HepG2 (cell line): ENCODE results near the gene BBOF1. TPM values are rescaled to one million over a fixed set of nuclear protein-coding genes. Genes with fewer than 3 reads are reported as not detected.
A peak's percentile ranks its signal among the peaks of the same experiment; 100 is the strongest.

Experiments
- ARID2 ChIP-seq: sonication (generic); formaldehyde crosslinking; IDR thresholded peaks from 2 replicates; pipeline ENCODE4 v1.8.1; 2022; ENCODE audit warnings: mild to moderate bottlenecking, missing genetic modification reagents, borderline replicate concordance
- ATF6 ChIP-seq: sonication (generic); formaldehyde crosslinking; conservative IDR thresholded peaks from 2 replicates; pipeline ENCODE4 v1.4.0; 2020; ENCODE audit warnings: missing genetic modification reagents
- HES4 ChIP-seq: sonication (generic); formaldehyde crosslinking; IDR thresholded peaks from 2 replicates; pipeline ENCODE4 v1.9.0; 2021; ENCODE audit warnings: mild to moderate bottlenecking, missing genetic modification reagents, borderline replicate concordance
- HNRNPLL ChIP-seq: fragments of 200-400 bp; formaldehyde crosslinking; IDR thresholded peaks from 2 replicates; pipeline ENCODE4 v1.6.1; 2017; ENCODE audit warnings: mild to moderate bottlenecking, low read depth, low read length; ENCODE audit not compliant: poor library complexity, severe bottlenecking
- HOXD1 ChIP-seq: sonication (generic); formaldehyde crosslinking; IDR thresholded peaks from 2 replicates; pipeline ENCODE4 v1.5.0; 2020; ENCODE audit warnings: missing genetic modification reagents
- MAF1 ChIP-seq: sonication (generic); formaldehyde crosslinking; IDR thresholded peaks from 2 replicates; pipeline ENCODE4 v1.5.0; 2020; ENCODE audit warnings: missing genetic modification reagents, borderline replicate concordance
- MAFG ChIP-seq: sonication (generic); formaldehyde crosslinking; IDR thresholded peaks from 2 replicates; pipeline ENCODE4 v1.5.1; 2020; ENCODE audit warnings: mild to moderate bottlenecking, missing genetic modification reagents
- MXD1 ChIP-seq: sonication (generic); formaldehyde crosslinking; IDR thresholded peaks from 2 replicates; pipeline ENCODE4 v1.4.0; 2020; ENCODE audit warnings: mild to moderate bottlenecking, missing genetic modification reagents
- NFE2L2 ChIP-seq: fragments of 150-350 bp; IDR thresholded peaks from 2 replicates; pipeline ENCODE4 v1.6.1; 2014; ENCODE audit warnings: low read length
- NFIB ChIP-seq: sonication (generic); formaldehyde crosslinking; IDR thresholded peaks from 2 replicates; pipeline ENCODE4 v1.9.0; 2021; ENCODE audit warnings: missing genetic modification reagents, mild to moderate bottlenecking, borderline replicate concordance
- RBFOX2 ChIP-seq: fragments of 200-400 bp; formaldehyde crosslinking; IDR thresholded peaks from 2 replicates; pipeline ENCODE4 v1.6.1; 2017; ENCODE audit warnings: low read depth, mild to moderate bottlenecking, low read length
- REXO4 ChIP-seq: sonication (generic); formaldehyde crosslinking; IDR thresholded peaks from 2 replicates; pipeline ENCODE4 v1.8.0; 2022; ENCODE audit warnings: missing genetic modification reagents, mild to moderate bottlenecking, borderline replicate concordance
- RFX5 ChIP-seq: IDR thresholded peaks from 2 replicates; pipeline ENCODE4 v1.6.1; 2011; ENCODE audit warnings: low read depth, low read length, improper control_type of control experiment
- TAF1 ChIP-seq: sonication (generic); formaldehyde crosslinking; IDR thresholded peaks from 2 replicates; pipeline ENCODE4 v1.4.0; 2020; ENCODE audit warnings: missing genetic modification reagents
- TERF1 ChIP-seq: sonication (generic); formaldehyde crosslinking; IDR thresholded peaks from 2 replicates; pipeline ENCODE4 v1.8.0; 2022; ENCODE audit warnings: mild to moderate bottlenecking, missing genetic modification reagents, moderate library complexity
- TFDP2 ChIP-seq: sonication (generic); formaldehyde crosslinking; IDR thresholded peaks from 2 replicates; pipeline ENCODE4 v1.4.0; 2020; ENCODE audit warnings: missing genetic modification reagents
- ZBTB1 ChIP-seq: sonication (generic); formaldehyde crosslinking; IDR thresholded peaks from 2 replicates; pipeline ENCODE4 v1.4.0; 2020; ENCODE audit warnings: missing genetic modification reagents, borderline replicate concordance
- ZBTB44 ChIP-seq: sonication (generic); formaldehyde crosslinking; IDR thresholded peaks from 2 replicates; pipeline ENCODE4 v1.4.0; 2020; ENCODE audit warnings: missing genetic modification reagents
- ZFAT ChIP-seq: sonication (generic); formaldehyde crosslinking; conservative IDR thresholded peaks from 2 replicates; pipeline ENCODE4 v1.8.1; 2023; ENCODE audit warnings: missing genetic modification reagents, inconsistent platforms
- ZNF18 ChIP-seq: sonication (generic); formaldehyde crosslinking; IDR thresholded peaks from 2 replicates; pipeline ENCODE4 v1.8.0; 2022; ENCODE audit warnings: mild to moderate bottlenecking, missing genetic modification reagents; ENCODE audit not compliant: insufficient replicate concordance
- ZNF546 ChIP-seq: sonication (generic); formaldehyde crosslinking; conservative IDR thresholded peaks from 2 replicates; pipeline ENCODE4 v1.8.1; 2023; ENCODE audit warnings: mild to moderate bottlenecking, missing genetic modification reagents
- ZSCAN25 ChIP-seq: sonication (generic); formaldehyde crosslinking; IDR thresholded peaks from 2 replicates; pipeline ENCODE4 v1.8.0; 2022; ENCODE audit warnings: mild to moderate bottlenecking, missing genetic modification reagents
- ZSCAN9 ChIP-seq: IDR thresholded peaks from 2 replicates; pipeline ENCODE4 v1.6.1; 2016; ENCODE audit warnings: borderline replicate concordance
- polyA plus RNA-seq, 8 experiments: library from polyadenylated mRNA; depleted of rRNA in 3 of 8; stranded (reverse) in 7 of 8; unstranded in 1 of 8; fragments of >200 nt; fragmentation: Illumina TruSeq in 4 of 8; extraction: Trizol in 4 of 8; gene quantifications; 2 replicates each; pipeline versions ENCODE4 v1.2.1 to v1.2.3, GENCODE V29; 2011 to 2016; ENCODE audit warnings: low read depth in 4 of 8, missing spikeins in 1 of 8, mixed read lengths in 1 of 8; ENCODE audit not compliant: insufficient read depth in 1 of 8
- total RNA-seq, 5 experiments: library from RNA; depleted of rRNA; stranded (reverse); fragments of >200 nt; fragmentation: Illumina TruSeq; extraction: Trizol; gene quantifications; 2 replicates each; pipeline ENCODE4 v1.2.3, GENCODE V29; 2016; ENCODE audit warnings: low read depth in 1 of 5

The BBOF1 gene
- total and polyA plus RNA-seq, 2 of the 13 experiments (the other 11 are each of a cell fraction or from before 2014, with no cell fraction given) = 1.6 to 2.3 TPM

- TF ChIP-seq ZBTB44 (CRISPR knock-in tag) (no peak), REXO4 (no peak), HNRNPLL (no peak), HOXD1 (CRISPR knock-in tag) (no peak), ZNF546 (CRISPR knock-in tag) (no peak), TFDP2 (CRISPR knock-in tag) (no peak), ZNF18 (CRISPR knock-in tag) (no peak), ZSCAN25 (CRISPR knock-in tag) (no peak), ZFAT (CRISPR knock-in tag) (no peak), TERF1 (CRISPR knock-in tag) (no peak), MXD1 (CRISPR knock-in tag) (no peak), ZSCAN9 (no peak), TAF1 (peak; percentile 56; the same call in 1 of the 2 replicates), NFE2L2 (peak; percentile 50; the same call in 1 of the 2 replicates), HES4 (CRISPR knock-in tag) (no peak), NFIB (no peak), ZBTB1 (no peak), ARID2 (CRISPR knock-in tag) (no peak), ATF6 (CRISPR knock-in tag) (no peak), RFX5 (no peak), MAFG (no peak), MAF1 (CRISPR knock-in tag) (no peak), RBFOX2 (no peak)
Observed at GRCh38 chr14:73995977-73996378, 23.2 kb upstream of the BBOF1 start (continued).
